Thoracic aorta (tissue), 2 donors: ENCODE results near the gene PCBP3. TPM values are rescaled to one million over a fixed set of nuclear protein-coding genes. Genes with fewer than 3 reads are reported as not detected.

Experiments used
- ATAC-seq: fragments of 150-250 bp; one replicate; pipeline ENCODE4 v1.8.0; 2017; ENCODE audit warnings: low read depth; ENCODE audit not compliant: insufficient number of reproducible peaks, low FRiP score
- DNase-seq: peaks from one replicate; pipeline ENCODE4 v3.0.0-alpha.2; 2020; ENCODE audit warnings: low spot score
- H3K27ac ChIP-seq, 2 donors: fragments of 200-600 bp; sonication (generic); 1 replicate in 1 of 2; 2 replicates in 1 of 2; pipeline ENCODE4 v1.5.1; 2016; ENCODE audit warnings: mild to moderate bottlenecking in 2 of 2, moderate library complexity in 2 of 2
- H3K27me3 ChIP-seq: fragments of 200-600 bp; sonication (generic); replicated peaks from 2 replicates; pipeline ENCODE4 v1.6.0; 2016; ENCODE audit warnings: mild to moderate bottlenecking; ENCODE audit not compliant: insufficient read depth
- H3K36me3 ChIP-seq: fragments of 200-600 bp; sonication (generic); one replicate; pipeline ENCODE4 v1.5.1; 2016
- H3K4me1 ChIP-seq, 2 donors: fragments of 200-600 bp; sonication (generic); 1 replicate in 1 of 2; 2 replicates in 1 of 2; pipeline versions ENCODE4 v1.5.1 to v1.6.0; 2016; ENCODE audit warnings: low read depth in 2 of 2, mild to moderate bottlenecking in 1 of 2; ENCODE audit not compliant: control insufficient read depth in 1 of 2
- H3K4me3 ChIP-seq: fragments of 200-600 bp; sonication (generic); 2 replicates; pipeline ENCODE4 v1.5.1; 2016; ENCODE audit warnings: mild to moderate bottlenecking
- H3K9me3 ChIP-seq: fragments of 200-600 bp; sonication (generic); 2 replicates; pipeline ENCODE4 v1.5.1; 2016
- total RNA-seq, 2 donors: library from RNA; depleted of rRNA; stranded (reverse); fragments of >200 nt; gene quantifications; one replicate each; pipeline versions ENCODE4 v1.1.0 to v1.2.3, GENCODE V29; 2016
- TF ChIP-seq, protein P1 (sequence below): fragments of 200-600 bp; sonication (generic); IDR thresholded peaks from one replicate; pipeline ENCODE4 v1.5.1; 2019; ENCODE audit warnings: antibody characterized with exemption

Gene PCBP3
- total RNA-seq, 2 donors from 2014 or later = 4.5 to 28.4 TPM

DNA sequence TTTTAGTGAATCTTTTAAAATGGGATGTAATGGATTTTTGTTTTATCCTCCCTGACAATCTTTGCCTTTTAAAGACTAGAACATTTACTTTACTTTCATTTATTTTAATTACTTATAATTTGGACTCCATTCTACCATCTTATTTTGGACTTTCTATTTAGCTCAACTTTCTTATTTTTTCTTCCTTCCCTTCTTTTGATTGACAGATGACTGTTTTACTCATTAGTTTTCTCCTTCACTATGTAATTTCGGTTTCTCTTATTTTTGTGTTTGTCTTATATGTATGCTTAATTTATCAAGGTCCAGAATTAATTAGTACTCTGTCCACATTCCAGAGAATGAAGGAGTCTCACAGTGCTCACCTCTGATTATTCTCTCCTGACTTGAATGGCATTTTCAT is 109.9 kb downstream of the PCBP3 start:
- Histone ChIP-seq H3K27ac (no peak overlapping the region), H3K27me3 (no peaks in the 10 kb centered on the region), H3K4me3 (no peak overlapping the region), H3K36me3 (no peaks in the 10 kb centered on the region), H3K4me1 (no peaks in the 10 kb centered on the region), H3K9me3 (no peaks in the 10 kb centered on the region)
- DNase-seq (no peak), ATAC-seq (no peak)
- TF ChIP-seq, protein P1, sequence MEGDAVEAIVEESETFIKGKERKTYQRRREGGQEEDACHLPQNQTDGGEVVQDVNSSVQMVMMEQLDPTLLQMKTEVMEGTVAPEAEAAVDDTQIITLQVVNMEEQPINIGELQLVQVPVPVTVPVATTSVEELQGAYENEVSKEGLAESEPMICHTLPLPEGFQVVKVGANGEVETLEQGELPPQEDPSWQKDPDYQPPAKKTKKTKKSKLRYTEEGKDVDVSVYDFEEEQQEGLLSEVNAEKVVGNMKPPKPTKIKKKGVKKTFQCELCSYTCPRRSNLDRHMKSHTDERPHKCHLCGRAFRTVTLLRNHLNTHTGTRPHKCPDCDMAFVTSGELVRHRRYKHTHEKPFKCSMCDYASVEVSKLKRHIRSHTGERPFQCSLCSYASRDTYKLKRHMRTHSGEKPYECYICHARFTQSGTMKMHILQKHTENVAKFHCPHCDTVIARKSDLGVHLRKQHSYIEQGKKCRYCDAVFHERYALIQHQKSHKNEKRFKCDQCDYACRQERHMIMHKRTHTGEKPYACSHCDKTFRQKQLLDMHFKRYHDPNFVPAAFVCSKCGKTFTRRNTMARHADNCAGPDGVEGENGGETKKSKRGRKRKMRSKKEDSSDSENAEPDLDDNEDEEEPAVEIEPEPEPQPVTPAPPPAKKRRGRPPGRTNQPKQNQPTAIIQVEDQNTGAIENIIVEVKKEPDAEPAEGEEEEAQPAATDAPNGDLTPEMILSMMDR = no peak

DNA sequence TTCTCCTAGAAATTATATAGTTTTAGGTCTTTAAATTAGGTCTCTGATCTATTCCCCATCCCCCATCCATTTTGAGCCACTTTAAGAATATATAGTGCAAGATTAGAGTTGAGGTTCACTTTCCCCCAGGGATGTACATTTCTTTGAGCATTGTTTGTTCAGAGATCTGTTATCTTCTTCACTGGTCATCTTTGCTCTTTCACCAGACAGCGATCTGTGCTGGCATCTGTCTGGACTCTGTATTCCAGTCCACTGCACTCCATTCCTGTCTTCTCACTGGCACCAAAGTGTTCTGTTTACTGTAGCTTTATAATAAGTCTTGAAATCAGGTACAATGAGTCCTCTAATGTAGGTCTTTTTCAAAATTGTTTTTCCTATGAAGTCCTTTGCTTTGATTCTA is 112.5 kb downstream of the PCBP3 start:
- DNase-seq (no peak), ATAC-seq (no peak)
- TF ChIP-seq, protein P1 = no peak
- Histone ChIP-seq H3K4me3 (no peak overlapping the region), H3K9me3 (no peaks in the 10 kb centered on the region), H3K4me1 (no peaks in the 10 kb centered on the region), H3K27ac (no peak overlapping the region), H3K36me3 (no peaks in the 10 kb centered on the region), H3K27me3 (no peaks in the 10 kb centered on the region)

DNA sequence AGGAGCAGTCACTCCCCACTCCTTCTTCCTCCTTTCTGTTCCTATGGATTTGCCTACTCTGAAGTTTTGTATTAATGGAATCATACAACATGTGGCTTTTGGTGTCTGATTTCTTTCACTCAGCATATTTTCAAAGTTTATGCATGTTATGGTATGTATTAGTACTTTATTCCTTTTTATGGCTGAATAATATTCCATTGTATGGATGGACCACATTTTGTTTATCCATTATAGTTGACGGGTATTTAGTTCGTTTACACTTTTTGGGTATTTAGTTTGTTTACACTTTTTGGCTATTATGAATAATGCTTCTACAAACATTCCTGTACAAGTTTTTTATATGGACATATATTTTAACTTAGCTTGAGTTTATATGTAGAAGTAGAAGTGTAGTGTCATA is 113.1 kb downstream of the PCBP3 start:
- DNase-seq (no peak), ATAC-seq (no peak)
- TF ChIP-seq, protein P1 = no peak
- Histone ChIP-seq H3K9me3 (no peaks in the 10 kb centered on the region), H3K4me1 (no peaks in the 10 kb centered on the region), H3K36me3 (no peaks in the 10 kb centered on the region), H3K4me3 (no peak overlapping the region), H3K27ac (no peak overlapping the region), H3K27me3 (no peaks in the 10 kb centered on the region)

DNA sequence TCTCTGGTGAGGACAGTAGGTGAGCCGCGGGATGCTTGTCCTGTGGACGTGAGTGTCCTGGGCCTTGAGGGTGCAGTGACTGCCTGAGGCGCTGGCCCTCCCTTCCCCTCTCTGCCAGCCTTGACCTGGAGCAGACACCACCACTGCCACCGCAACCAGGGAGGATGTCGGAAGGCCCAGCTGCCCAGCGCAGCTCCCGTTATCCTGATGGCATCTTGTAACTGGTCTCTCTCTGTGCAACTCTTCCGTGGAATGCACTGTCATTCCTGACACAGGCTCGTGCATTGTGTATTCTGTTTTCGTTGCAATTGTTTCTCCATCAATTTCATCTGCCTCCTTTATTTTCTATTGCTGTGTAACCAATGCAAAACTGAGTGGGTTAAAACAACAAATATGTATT is 118.2 kb downstream of the PCBP3 start:
- TF ChIP-seq, protein P1 = no peak
- Histone ChIP-seq H3K4me3 (no peak overlapping the region), H3K27ac (no peak overlapping the region), H3K4me1 (no peaks in the 10 kb centered on the region), H3K36me3 (no peaks in the 10 kb centered on the region), H3K27me3 (no peaks in the 10 kb centered on the region), H3K9me3 (no peaks in the 10 kb centered on the region)
- DNase-seq = no peak
- ATAC-seq = no peak

DNA sequence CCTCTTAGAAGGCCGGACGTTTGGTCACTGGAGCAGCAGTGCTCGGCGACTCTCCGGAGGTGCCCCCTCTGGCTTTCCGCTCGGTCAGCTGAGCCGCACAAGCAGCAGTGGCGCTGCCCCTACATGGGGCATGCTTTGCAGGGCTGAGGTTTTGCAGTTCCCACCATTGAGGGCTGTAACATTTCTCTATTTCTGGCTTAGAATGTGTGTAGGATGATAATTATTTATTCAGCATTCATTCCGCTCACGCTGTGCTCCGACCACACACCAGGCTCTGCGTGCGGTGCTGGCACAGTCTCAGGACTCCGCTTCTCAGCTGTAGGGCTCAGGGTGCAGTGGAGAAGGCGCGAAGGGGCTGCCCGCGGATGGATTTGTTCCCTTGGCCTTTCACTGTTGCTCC is 119.5 kb downstream of the PCBP3 start:
- Histone ChIP-seq H3K9me3 (no peaks in the 10 kb centered on the region), H3K4me3 (no peak overlapping the region), H3K36me3 (no peaks in the 10 kb centered on the region), H3K4me1 (peaks cover 0 to 2% of the 10 kb centered on the region in 2 donors), H3K27me3 (no peaks in the 10 kb centered on the region), H3K27ac (no peak overlapping the region)
- ATAC-seq = no peak
- DNase-seq = no peak
- TF ChIP-seq, protein P1 = no peak
